Hematopoietic multipotent progenitor cell treated with erythropoietin and hydrocortisone succinate and interleukin-3 and kit ligand, for 4 days (in vitro differentiated cells): ENCODE measurements around the gene BMI1.

Source experiments
- DNase-seq: peaks from one replicate; pipeline ENCODE4 v3.0.0-alpha.2; 2015

BMI1 gene

GRCh38 chr10:22368981-22369380, 48.1 kb downstream of the BMI1 start:
- DNase-seq: no peak

- DNase-seq: peak; percentile 63
Measured at GRCh38 chr10:22369434-22370072, 48.7 kb downstream of the BMI1 start.

- DNase-seq: peak; percentile 25
Measured at GRCh38 chr10:22370320-22370719, 49.4 kb downstream of the BMI1 start.

GRCh38 chr10:22372298-22372697, 51.4 kb downstream of the BMI1 start:
- DNase-seq: no peak

GRCh38 chr10:22372917-22373316, 52.0 kb downstream of the BMI1 start:
- DNase-seq: no peak

- DNase-seq: peak; percentile 67
Measured at GRCh38 chr10:22374489-22375126, 53.7 kb downstream of the BMI1 start.

- no peak for DNase-seq
Measured at GRCh38 chr10:22379059-22379458, 58.2 kb downstream of the BMI1 start.
